ENCODE results near the gene SBNO2.

The SBNO2 gene

DNA sequence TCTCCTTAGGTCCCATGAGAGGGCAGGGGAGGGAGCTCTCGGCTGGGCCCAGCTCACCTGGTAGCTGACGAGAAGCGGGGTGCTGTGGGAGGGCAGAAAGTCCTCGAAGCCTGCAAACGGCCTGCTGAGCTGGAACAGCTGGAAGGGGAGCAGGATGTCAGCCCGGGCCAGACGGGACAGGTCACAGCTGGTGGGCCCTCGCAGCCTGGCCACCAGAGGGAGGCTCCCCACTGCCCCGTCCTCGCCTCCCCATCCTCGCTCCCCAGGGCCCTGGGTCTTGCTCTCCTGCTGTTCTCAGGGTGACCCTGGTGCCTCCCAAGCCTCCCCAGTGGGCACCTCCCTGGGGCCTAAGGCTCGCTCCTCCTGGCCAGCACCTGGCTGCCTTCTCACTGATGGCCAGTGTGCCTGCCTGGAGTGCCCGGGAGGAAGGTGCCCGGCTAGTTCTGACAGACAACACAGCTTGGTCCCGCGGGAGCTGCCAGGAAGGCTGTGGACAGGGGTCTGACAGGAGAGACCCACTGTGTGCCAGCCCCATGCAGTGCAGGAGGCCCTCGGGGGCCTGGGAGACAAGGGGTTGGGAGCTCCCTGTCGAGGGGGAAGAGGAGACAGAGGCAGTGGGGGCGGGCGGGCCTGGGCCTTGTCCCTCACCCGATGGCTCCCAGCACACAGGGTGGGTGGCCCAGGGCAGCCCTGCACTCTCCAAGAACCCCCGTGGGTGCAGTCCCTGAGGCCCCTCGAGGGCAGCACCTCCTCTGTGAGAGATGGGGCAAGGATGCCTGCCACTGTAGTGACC lies 50.0 kb downstream of the SBNO2 start:
- no peak for ATAC-seq

DNA sequence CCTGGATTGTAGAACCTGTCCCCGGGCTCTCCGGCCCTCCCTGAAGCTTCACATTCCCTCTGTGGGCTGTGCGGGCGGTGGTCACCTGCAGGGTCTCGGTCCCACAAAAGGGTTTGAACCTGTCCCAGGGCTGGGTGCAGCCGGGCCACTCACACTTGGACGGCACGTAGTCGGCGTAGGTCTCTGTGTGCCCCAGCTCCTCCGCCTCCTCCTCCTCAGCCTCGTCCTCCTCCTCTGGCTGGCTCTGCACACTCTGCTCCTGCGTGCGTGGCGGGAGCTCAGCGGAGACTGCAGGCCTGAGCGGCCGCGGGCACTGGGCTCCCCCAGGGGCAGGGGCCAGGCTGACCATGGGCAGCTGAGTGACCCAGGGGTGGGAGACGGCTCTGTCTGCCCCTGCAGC lies 50.7 kb downstream of the SBNO2 start:
- ATAC-seq = no peak
- TF ChIP-seq PPARA (CRISPR knock-in tag; IDR thresholded peaks at IDR 0.05; ENCODE audit: borderline replicate concordance) = no peak
- TF ChIP-seq ZNF565 (CRISPR knock-in tag; conservative IDR thresholded peaks at IDR 0.05; ENCODE audit: low read depth) = no peak
- TF ChIP-seq TCF4 (CRISPR knock-in tag; IDR thresholded peaks at IDR 0.05; ENCODE audit: borderline replicate concordance) = no peak
- TF ChIP-seq BACH2 (CRISPR knock-in tag; IDR thresholded peaks at IDR 0.05; ENCODE audit: borderline replicate concordance) = no peak
- TF ChIP-seq SNAI2 (CRISPR knock-in tag; IDR thresholded peaks at IDR 0.05) = no peak
- no peak for TF ChIP-seq OSR1 (CRISPR knock-in tag; IDR thresholded peaks at IDR 0.05)
- no peak for TF ChIP-seq ZNF70 (CRISPR knock-in tag; IDR thresholded peaks at IDR 0.05)
- TF ChIP-seq CSDC2 (CRISPR knock-in tag; IDR thresholded peaks at IDR 0.05) = no peak
- no peak for TF ChIP-seq RARB (CRISPR knock-in tag; IDR thresholded peaks at IDR 0.05)

More for the DNA sequence above, 50.0 kb downstream of the SBNO2 start:
- no peak for TF ChIP-seq GLIS3 (CRISPR knock-in tag; IDR thresholded peaks at IDR 0.05)
- TF ChIP-seq CSDC2 (CRISPR knock-in tag; IDR thresholded peaks at IDR 0.05) = no peak
- no peak for TF ChIP-seq BACH2 (CRISPR knock-in tag; IDR thresholded peaks at IDR 0.05; ENCODE audit: borderline replicate concordance)
- no peak for TF ChIP-seq ZNF8 (CRISPR knock-in tag; IDR thresholded peaks at IDR 0.05)
- TF ChIP-seq SNAI2 (CRISPR knock-in tag; IDR thresholded peaks at IDR 0.05) = no peak
- no peak for TF ChIP-seq ISL1 (CRISPR knock-in tag; IDR thresholded peaks at IDR 0.05)

DNA sequence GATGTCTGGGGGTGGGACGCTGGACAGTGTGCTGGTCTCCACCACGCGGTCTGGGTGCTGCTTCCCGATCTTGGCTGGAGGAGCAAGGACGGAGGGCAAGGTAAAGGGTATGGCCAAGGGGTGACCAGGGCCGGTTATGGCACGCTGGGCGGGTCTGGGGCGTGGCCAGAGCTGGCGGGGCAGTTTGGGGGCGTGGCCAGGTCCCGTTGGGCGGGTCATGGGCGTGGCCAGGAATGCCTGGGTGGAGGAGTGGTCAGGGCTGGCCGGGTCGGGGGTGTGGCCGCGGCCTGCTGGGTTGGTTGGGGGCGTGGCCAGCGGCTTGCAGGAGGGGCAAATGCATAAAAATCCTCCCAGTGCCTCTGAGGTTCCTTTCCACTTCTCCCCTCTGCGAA lies 51.1 kb downstream of the SBNO2 start:
- ATAC-seq = peak; percentile 75
- TF ChIP-seq ZNF70 (CRISPR knock-in tag; IDR thresholded peaks at IDR 0.05) (no peak), CSDC2 (CRISPR knock-in tag; IDR thresholded peaks at IDR 0.05) (no peak), OSR1 (CRISPR knock-in tag; IDR thresholded peaks at IDR 0.05) (no peak), PPARA (CRISPR knock-in tag; IDR thresholded peaks at IDR 0.05; ENCODE audit: borderline replicate concordance) (no peak), ZC3H10 (CRISPR knock-in tag; IDR thresholded peaks at IDR 0.05) (no peak), TOX (CRISPR knock-in tag; IDR thresholded peaks at IDR 0.05; ENCODE audit: borderline replicate concordance) (no peak), TCF4 (CRISPR knock-in tag; IDR thresholded peaks at IDR 0.05; ENCODE audit: borderline replicate concordance) (no peak)
- TF ChIP-seq, protein P1, sequence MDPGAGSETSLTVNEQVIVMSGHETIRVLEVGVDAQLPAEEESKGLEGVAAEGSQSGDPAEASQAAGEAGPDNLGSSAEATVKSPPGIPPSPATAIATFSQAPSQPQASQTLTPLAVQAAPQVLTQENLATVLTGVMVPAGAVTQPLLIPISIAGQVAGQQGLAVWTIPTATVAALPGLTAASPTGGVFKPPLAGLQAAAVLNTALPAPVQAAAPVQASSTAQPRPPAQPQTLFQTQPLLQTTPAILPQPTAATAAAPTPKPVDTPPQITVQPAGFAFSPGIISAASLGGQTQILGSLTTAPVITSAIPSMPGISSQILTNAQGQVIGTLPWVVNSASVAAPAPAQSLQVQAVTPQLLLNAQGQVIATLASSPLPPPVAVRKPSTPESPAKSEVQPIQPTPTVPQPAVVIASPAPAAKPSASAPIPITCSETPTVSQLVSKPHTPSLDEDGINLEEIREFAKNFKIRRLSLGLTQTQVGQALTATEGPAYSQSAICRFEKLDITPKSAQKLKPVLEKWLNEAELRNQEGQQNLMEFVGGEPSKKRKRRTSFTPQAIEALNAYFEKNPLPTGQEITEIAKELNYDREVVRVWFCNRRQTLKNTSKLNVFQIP (CRISPR knock-in tag; IDR thresholded peaks at IDR 0.05; ENCODE audit: borderline replicate concordance, low read depth) = no peak

DNA sequence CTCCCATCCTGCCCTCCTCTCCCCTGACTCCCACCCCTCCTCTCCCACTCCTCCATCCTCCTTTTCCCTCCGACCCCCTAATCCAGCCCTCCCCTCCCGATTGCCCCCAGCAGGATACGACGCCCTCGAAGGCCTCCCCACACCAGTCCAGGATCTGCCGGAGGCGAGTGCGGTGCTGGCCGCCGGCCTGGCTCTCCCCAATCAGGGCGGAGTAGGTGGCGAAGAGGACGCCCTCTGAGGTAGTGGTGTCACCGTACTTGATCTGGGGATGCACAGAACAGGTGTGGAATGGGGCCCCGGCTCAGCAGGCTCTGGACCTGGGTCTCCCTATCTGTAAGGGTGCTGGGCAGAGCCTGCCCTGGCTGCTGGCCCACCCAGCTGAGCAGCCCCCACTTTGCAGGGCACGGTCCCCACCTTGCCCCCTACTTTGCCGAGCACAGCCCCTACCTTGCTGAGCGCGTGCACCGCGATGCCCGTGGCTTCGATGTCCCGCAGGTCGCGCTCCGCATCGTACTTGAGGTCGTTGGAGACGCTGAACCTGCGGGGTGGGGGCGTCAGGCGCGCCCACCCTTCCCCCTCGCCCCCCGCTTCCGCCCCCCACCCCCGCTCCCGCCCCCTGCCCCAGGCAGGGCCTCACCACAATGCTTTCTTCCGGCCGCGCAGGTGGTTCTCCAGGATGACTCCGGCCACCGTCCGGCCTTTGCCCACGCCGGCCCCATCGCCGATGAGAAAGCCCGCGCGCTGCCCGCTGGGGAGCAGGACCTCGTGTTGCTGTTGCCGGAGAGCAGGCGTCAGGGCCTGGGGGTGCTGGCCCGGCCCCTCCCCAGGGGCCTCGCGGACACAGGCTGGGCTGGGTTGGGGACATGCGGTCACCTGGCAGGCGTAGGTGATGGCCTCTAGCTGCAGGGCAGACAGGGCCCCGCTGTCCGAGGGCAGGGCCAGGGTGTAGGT lies 51.8 kb downstream of the SBNO2 start:
- ATAC-seq = no peak
- TF ChIP-seq TOX (CRISPR knock-in tag; IDR thresholded peaks at IDR 0.05; ENCODE audit: borderline replicate concordance) = no peak
- TF ChIP-seq, protein P1 (CRISPR knock-in tag; IDR thresholded peaks at IDR 0.05; ENCODE audit: borderline replicate concordance, low read depth) = no peak
- no peak for TF ChIP-seq ZNF8 (CRISPR knock-in tag; IDR thresholded peaks at IDR 0.05)
- no peak for TF ChIP-seq ZFP3 (CRISPR knock-in tag; IDR thresholded peaks at IDR 0.05)
- TF ChIP-seq ARNTL (CRISPR knock-in tag; IDR thresholded peaks at IDR 0.05; ENCODE audit: borderline replicate concordance, low read depth) = no peak
- TF ChIP-seq RARB (CRISPR knock-in tag; IDR thresholded peaks at IDR 0.05) = no peak

DNA sequence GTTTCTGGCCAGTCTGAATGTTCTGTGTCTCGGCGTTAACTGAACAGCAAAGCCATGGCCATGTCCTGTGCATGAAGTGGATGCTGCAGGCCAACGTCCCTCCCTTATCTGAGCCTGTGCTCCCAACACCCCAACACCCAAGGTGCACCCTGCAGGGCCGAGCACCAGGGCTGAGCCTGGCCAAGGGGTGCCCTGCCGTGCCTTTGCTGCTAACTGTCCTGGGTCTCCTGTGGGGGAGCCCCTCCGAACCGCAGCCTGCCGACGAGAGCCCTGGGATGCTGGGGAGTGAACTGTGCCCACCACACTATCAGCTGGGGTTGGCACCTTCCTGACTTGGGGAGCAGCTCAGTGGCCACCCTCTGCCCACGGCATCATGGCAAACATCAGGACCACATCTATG lies 52.7 kb downstream of the SBNO2 start:
- ATAC-seq = no peak
- TF ChIP-seq GLIS3 (CRISPR knock-in tag; IDR thresholded peaks at IDR 0.05) (no peak), SNAI2 (CRISPR knock-in tag; IDR thresholded peaks at IDR 0.05) (no peak), PPARA (CRISPR knock-in tag; IDR thresholded peaks at IDR 0.05; ENCODE audit: borderline replicate concordance) (no peak), ESRRG (CRISPR knock-in tag; IDR thresholded peaks at IDR 0.05) (no peak)
